ENCODE results near the gene ENC1.
"Not testable (repeated sequence)": the region's sequence is repeated elsewhere in the genome, so short reads cannot be mapped to it uniquely, and the experiment has no call there.

Gene ENC1

GRCh38 chr5:74640450-74640953 lies at the start of gene ENC1:
Gene ENC1 (minus strand): TSS chr5:74640728. CDS start chr5:74636485, 4,243 bp downstream.
- DNase-seq = peak; percentile 82

- no peak for DNase-seq
Measured at GRCh38 chr5:74686962-74687751, 46.6 kb upstream of the ENC1 start.

GRCh38 chr5:74685979-74686631 lies 45.6 kb upstream of the ENC1 start:
- no peak for DNase-seq

GRCh38 chr5:74684900-74685851 lies 44.6 kb upstream of the ENC1 start, which contains the start of gene HEXB:
Gene HEXB (plus strand): TSS chr5:74685233. CDS start chr5:74685261, 28 bp downstream.
- peak; percentile 78 for DNase-seq

GRCh38 chr5:74679966-74680365 lies 39.4 kb upstream of the ENC1 start:
- no peak for DNase-seq

GRCh38 chr5:74679300-74679699 lies 38.8 kb upstream of the ENC1 start:
- not testable (repeated sequence) for DNase-seq

GRCh38 chr5:74678123-74678522 lies 37.6 kb upstream of the ENC1 start:
- not testable (repeated sequence) for DNase-seq

- DNase-seq = not testable (repeated sequence)
Measured at GRCh38 chr5:74676466-74676865, 35.9 kb upstream of the ENC1 start.

GRCh38 chr5:74673011-74673790 lies 32.7 kb upstream of the ENC1 start:
- DNase-seq = no peak

GRCh38 chr5:74672215-74672877 lies 31.8 kb upstream of the ENC1 start:
- DNase-seq = no peak

GRCh38 chr5:74670396-74671038 lies 30.0 kb upstream of the ENC1 start:
- DNase-seq = no peak

- DNase-seq = no peak
Measured at GRCh38 chr5:74669821-74670220, 29.3 kb upstream of the ENC1 start.

- DNase-seq = no peak
Measured at GRCh38 chr5:74667396-74667795, 26.9 kb upstream of the ENC1 start.

GRCh38 chr5:74665816-74666215 lies 25.3 kb upstream of the ENC1 start:
- DNase-seq = no peak

GRCh38 chr5:74665273-74665672 lies 24.7 kb upstream of the ENC1 start:
- DNase-seq = no peak

- DNase-seq = no peak
Measured at GRCh38 chr5:74664551-74664950, 24.0 kb upstream of the ENC1 start.

- DNase-seq = no peak
Measured at GRCh38 chr5:74660873-74661272, 20.3 kb upstream of the ENC1 start.

- DNase-seq = no peak
Measured at GRCh38 chr5:74660140-74660539, 19.6 kb upstream of the ENC1 start.

GRCh38 chr5:74659172-74659571 lies 18.6 kb upstream of the ENC1 start:
- DNase-seq = no peak

GRCh38 chr5:74657165-74657564 lies 16.6 kb upstream of the ENC1 start:
- no peak for DNase-seq

GRCh38 chr5:74655716-74656115 lies 15.2 kb upstream of the ENC1 start:
- DNase-seq = no peak
